Smooth muscle cell of the coronary artery (primary cell): Measurements from ENCODE around the gene KIF21B. TPM values are rescaled to one million over a fixed set of nuclear protein-coding genes. Genes with fewer than 3 reads are reported as not detected.

Experiments
- total RNA-seq: library from RNA; depleted of rRNA; stranded (reverse); fragments of >200 nt; gene quantifications from 2 replicates; pipeline ENCODE4 v1.2.3, GENCODE V29; 2014; ENCODE audit warnings: low replicate concordance

KIF21B gene, protein sequence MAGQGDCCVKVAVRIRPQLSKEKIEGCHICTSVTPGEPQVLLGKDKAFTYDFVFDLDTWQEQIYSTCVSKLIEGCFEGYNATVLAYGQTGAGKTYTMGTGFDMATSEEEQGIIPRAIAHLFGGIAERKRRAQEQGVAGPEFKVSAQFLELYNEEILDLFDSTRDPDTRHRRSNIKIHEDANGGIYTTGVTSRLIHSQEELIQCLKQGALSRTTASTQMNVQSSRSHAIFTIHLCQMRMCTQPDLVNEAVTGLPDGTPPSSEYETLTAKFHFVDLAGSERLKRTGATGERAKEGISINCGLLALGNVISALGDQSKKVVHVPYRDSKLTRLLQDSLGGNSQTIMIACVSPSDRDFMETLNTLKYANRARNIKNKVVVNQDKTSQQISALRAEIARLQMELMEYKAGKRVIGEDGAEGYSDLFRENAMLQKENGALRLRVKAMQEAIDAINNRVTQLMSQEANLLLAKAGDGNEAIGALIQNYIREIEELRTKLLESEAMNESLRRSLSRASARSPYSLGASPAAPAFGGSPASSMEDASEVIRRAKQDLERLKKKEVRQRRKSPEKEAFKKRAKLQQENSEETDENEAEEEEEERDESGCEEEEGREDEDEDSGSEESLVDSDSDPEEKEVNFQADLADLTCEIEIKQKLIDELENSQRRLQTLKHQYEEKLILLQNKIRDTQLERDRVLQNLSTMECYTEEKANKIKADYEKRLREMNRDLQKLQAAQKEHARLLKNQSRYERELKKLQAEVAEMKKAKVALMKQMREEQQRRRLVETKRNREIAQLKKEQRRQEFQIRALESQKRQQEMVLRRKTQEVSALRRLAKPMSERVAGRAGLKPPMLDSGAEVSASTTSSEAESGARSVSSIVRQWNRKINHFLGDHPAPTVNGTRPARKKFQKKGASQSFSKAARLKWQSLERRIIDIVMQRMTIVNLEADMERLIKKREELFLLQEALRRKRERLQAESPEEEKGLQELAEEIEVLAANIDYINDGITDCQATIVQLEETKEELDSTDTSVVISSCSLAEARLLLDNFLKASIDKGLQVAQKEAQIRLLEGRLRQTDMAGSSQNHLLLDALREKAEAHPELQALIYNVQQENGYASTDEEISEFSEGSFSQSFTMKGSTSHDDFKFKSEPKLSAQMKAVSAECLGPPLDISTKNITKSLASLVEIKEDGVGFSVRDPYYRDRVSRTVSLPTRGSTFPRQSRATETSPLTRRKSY (N-terminal part only)
- under 0.01 and 0.23 TPM in 2 replicates for total RNA-seq

DNA sequence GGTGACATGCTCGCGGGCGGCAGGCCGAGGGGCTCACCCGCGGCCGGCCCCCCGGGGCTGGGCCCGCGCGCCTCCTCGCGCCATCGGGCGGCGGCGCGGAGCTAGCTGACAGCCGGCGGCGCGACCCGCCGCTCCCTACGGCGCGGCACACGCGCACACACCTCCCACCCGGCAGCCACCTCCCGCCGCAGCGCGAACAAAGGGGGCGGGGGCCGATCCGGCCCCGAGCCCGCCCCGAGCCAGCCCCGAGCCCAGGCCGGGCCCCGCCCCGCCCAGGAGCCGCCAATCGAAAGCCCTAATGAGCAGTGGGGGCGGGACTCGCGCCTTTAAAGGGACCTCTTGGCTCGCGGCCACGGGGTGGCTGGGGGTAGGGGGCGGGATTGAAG, at the start of gene KIF21B:
Gene KIF21B (minus strand): TSS at position 198 of the 386 bp plus-strand sequence. CDS start 331 bp downstream, outside the sequence.

Other genes with a start within 250 kb of the KIF21B start
- gene GPR25, start 150.7 kb downstream of the KIF21B start, total RNA-seq, result not detected in 2 replicates
- gene INAVA, start 128.8 kb downstream of the KIF21B start, total RNA-seq, result 0.08 TPM in 1 of 2 replicates, not detected in the other
- not detected in 2 replicates for gene CACNA1S, start 88.7 kb upstream of the KIF21B start, total RNA-seq
- not detected in 2 replicates for gene ASCL5, start 103.5 kb upstream of the KIF21B start, total RNA-seq
- gene TMEM9, start 130.8 kb upstream of the KIF21B start, total RNA-seq, result 107 and 134 TPM in 2 replicates
- 0.82 TPM in 1 of 2 replicates, not detected in the other for gene IGFN1, start 167.1 kb upstream of the KIF21B start, total RNA-seq